Measurements from ENCODE around the gene ZNF462. TPM values are rescaled to one million over a fixed set of nuclear protein-coding genes. Genes with fewer than 3 reads are reported as not detected.

ZNF462 gene
- total RNA-seq, 1 donor from 2014 or later: 199 TPM

- H3K27ac Mint-ChIP-seq (ENCODE audit: unreplicated experiment): no peak overlapping the region
- no peak for TF ChIP-seq CTCF (conservative IDR thresholded peaks at IDR 0.05)
- no peak for DNase-seq (ENCODE audit: low read depth, low spot score)
- H3K27me3 Mint-ChIP-seq (ENCODE audit: low read depth): no peaks in the 10 kb centered on the region
- H3K4me1 Mint-ChIP-seq: peaks cover 4% of the 10 kb centered on the region
- no peak overlapping the region for H3K4me3 Mint-ChIP-seq
- H3K36me3 Mint-ChIP-seq (ENCODE audit: low read depth): peaks cover 3% of the 10 kb centered on the region
- H3K9me3 Mint-ChIP-seq: peaks cover 7% of the 10 kb centered on the region
These were observed 34.0 kb upstream of the ZNF462 start for GRCh38 chr9:106828965-106829364.

- Mint-ChIP-seq H3K4me1 (peaks cover 4% of the 10 kb centered on the region), H3K27ac (ENCODE audit: unreplicated experiment) (no peak overlapping the region), H3K4me3 (no peak overlapping the region), H3K36me3 (ENCODE audit: low read depth) (peaks cover 3% of the 10 kb centered on the region), H3K27me3 (ENCODE audit: low read depth) (no peaks in the 10 kb centered on the region), H3K9me3 (peaks cover 9% of the 10 kb centered on the region)
- no peak for DNase-seq (ENCODE audit: low read depth, low spot score)
- TF ChIP-seq CTCF (conservative IDR thresholded peaks at IDR 0.05): no peak
These were observed 33.1 kb upstream of the ZNF462 start for GRCh38 chr9:106829666-106830408.

GRCh38 chr9:106830527-106831150 is 32.3 kb upstream of the ZNF462 start:
- Mint-ChIP-seq H3K9me3 (peaks cover 9% of the 10 kb centered on the region), H3K27ac (ENCODE audit: unreplicated experiment) (no peak overlapping the region)

GRCh38 chr9:106834888-106835287 is 28.1 kb upstream of the ZNF462 start:
- Mint-ChIP-seq H3K4me3 (no peak overlapping the region), H3K27ac (ENCODE audit: unreplicated experiment) (no peak overlapping the region), H3K4me1 (peaks cover 4% of the 10 kb centered on the region), H3K36me3 (ENCODE audit: low read depth) (peaks cover 3% of the 10 kb centered on the region), H3K9me3 (peaks cover 9% of the 10 kb centered on the region), H3K27me3 (ENCODE audit: low read depth) (no peaks in the 10 kb centered on the region)
- TF ChIP-seq CTCF (conservative IDR thresholded peaks at IDR 0.05): no peak
- no peak for DNase-seq (ENCODE audit: low read depth, low spot score)

More at GRCh38 chr9:106830527-106831150, 32.3 kb upstream of the ZNF462 start:
- no peak for DNase-seq (ENCODE audit: low read depth, low spot score)
- Mint-ChIP-seq H3K4me1 (peaks cover 4% of the 10 kb centered on the region), H3K36me3 (ENCODE audit: low read depth) (peaks cover 3% of the 10 kb centered on the region), H3K27me3 (ENCODE audit: low read depth) (no peaks in the 10 kb centered on the region), H3K4me3 (no peak overlapping the region)
- no peak for TF ChIP-seq CTCF (conservative IDR thresholded peaks at IDR 0.05)

GRCh38 chr9:106835840-106836239 is 27.1 kb upstream of the ZNF462 start:
- no peaks in the 10 kb centered on the region for H3K27me3 Mint-ChIP-seq (ENCODE audit: low read depth)
- H3K4me1 Mint-ChIP-seq: peaks cover 4% of the 10 kb centered on the region
- peaks cover 3% of the 10 kb centered on the region for H3K36me3 Mint-ChIP-seq (ENCODE audit: low read depth)
- no peak overlapping the region for H3K4me3 Mint-ChIP-seq
- no peak for DNase-seq (ENCODE audit: low read depth, low spot score)
- no peak for TF ChIP-seq CTCF (conservative IDR thresholded peaks at IDR 0.05)
- H3K27ac Mint-ChIP-seq (ENCODE audit: unreplicated experiment): no peak overlapping the region
- H3K9me3 Mint-ChIP-seq: peaks cover 9% of the 10 kb centered on the region
